Measurements from ENCODE around the gene UNC13D. TPM values are rescaled to one million over a fixed set of nuclear protein-coding genes. Genes with fewer than 3 reads are reported as not detected.
"Not testable (repeated sequence)": the region's sequence is repeated elsewhere in the genome, so short reads cannot be mapped to it uniquely, and the experiment has no call there.

The UNC13D gene
- 5.4 TPM for polyA plus RNA-seq (ENCODE audit: insufficient read length)
- long read RNA-seq, donor 1 = 0 reads
- long read RNA-seq, donor 2 = 0 reads
- long read RNA-seq, donor 3 = 0 reads
- long read RNA-seq, donor 4 = 0 reads
- long read RNA-seq, donor 5 = 0 reads
- long read RNA-seq, donor 6 = 0 reads
- long read RNA-seq, donor 7, partial matches to known transcripts = 0 of 1 reads
- long read RNA-seq, donor 7, other reads (novel, unspliced or antisense) = 0 of 1 reads
- long read RNA-seq, donor 8 = 0 reads

- DNase-seq = no peak
Measured at GRCh38 chr17:75843577-75844529, at the start of gene UNC13D. Gene UNC13D (minus strand): TSS chr17:75844404. CDS start chr17:75844337, 67 bp downstream.

- no peak for DNase-seq
Measured at GRCh38 chr17:75893305-75894048, 49.3 kb upstream of the UNC13D start.

DNA sequence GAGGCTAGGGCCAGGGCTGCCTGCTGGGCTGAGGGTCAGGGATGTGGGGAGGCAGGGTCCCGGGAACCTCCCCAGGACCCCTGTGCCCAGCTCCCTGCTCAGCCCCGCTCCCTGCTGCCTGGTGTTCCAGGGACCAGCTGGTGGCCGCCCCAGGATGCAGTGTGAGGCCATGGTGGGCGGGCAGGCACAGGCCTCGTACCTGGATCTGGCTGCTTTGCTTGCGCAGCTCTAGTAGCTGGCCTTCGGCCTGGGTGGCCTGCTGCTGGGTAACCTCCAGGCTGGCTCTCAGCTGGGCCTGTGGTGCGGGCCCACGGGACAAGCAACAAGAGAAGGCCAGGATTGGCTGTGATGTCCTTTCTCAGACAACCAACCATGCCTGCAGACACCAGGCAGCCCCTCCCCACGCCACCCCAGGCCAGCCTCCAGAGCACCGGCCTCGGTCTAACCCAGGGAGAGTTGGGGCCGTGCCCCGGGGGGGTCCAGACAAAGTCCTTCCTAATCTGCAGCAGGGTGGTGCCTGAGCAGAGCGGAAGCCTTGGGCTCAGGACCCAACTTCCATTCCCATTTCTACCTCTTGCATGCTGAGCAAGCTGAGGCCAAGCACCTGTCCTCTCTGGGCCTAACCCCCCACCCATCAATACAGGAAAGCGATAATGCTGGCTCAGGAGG, 48.5 kb upstream of the UNC13D start:
- DNase-seq = no peak

GRCh38 chr17:75891605-75892555, 47.7 kb upstream of the UNC13D start:
- DNase-seq = no peak

- DNase-seq = no peak
Measured at GRCh38 chr17:75891022-75891604, 46.9 kb upstream of the UNC13D start.

GRCh38 chr17:75889454-75889853, 45.2 kb upstream of the UNC13D start:
- DNase-seq = no peak

- no peak for DNase-seq
Measured at GRCh38 chr17:75888484-75888883, 44.3 kb upstream of the UNC13D start.

- DNase-seq = not testable (repeated sequence)
Measured at GRCh38 chr17:75885860-75886259, 41.7 kb upstream of the UNC13D start.

GRCh38 chr17:75885431-75885830, 41.2 kb upstream of the UNC13D start:
- no peak for DNase-seq

- no peak for DNase-seq
Measured at GRCh38 chr17:75881678-75882454, 37.7 kb upstream of the UNC13D start.

GRCh38 chr17:75880266-75880665, 36.1 kb upstream of the UNC13D start:
- DNase-seq = no peak

GRCh38 chr17:75878174-75878998, 34.2 kb upstream of the UNC13D start, which contains the start of gene TRIM47:
Gene TRIM47 (minus strand): TSS chr17:75878581. CDS start chr17:75878548, 33 bp downstream.
- DNase-seq = no peak

- no peak for DNase-seq
Measured at GRCh38 chr17:75877752-75878173, 33.6 kb upstream of the UNC13D start.

DNA sequence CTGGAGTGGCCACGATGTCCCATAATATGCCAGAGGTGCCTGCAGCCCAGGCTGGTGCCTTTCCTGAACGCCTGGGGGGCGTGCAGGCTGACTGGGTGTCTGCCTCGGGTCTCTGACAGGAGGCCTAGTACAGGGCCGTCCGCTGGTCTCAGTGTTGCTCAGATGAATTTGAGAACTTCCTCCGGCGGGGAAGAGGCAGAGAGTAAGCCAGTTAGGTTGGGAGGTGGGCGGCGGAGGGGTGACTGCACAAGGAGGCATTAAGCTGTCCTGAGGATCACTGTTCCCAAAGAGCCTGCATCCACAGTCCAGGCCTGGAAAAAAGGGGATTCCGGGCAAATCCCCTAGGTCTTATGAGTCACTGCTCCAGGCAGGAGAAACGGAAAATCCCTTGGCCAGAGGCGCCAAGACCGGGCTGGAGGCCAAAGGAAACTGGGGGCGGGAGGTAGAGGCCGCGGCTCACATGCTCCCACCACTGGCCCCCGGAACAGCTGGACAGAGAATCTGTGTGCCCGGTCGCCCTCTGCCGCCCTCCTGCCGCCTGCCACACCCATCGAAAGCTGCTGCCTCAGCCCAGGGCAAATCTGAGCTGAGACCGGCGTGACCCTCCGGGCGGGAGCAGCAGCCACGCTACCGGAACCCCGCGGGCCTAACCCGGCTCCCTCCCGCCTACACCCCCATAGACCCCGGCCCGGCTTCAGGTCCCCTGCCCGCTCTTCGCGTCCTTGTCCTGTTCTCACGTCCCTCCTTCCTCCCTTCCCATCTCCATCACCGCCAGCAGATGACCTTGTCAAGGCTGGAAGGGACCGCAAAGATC, 32.9 kb upstream of the UNC13D start:
- DNase-seq = no peak

DNA sequence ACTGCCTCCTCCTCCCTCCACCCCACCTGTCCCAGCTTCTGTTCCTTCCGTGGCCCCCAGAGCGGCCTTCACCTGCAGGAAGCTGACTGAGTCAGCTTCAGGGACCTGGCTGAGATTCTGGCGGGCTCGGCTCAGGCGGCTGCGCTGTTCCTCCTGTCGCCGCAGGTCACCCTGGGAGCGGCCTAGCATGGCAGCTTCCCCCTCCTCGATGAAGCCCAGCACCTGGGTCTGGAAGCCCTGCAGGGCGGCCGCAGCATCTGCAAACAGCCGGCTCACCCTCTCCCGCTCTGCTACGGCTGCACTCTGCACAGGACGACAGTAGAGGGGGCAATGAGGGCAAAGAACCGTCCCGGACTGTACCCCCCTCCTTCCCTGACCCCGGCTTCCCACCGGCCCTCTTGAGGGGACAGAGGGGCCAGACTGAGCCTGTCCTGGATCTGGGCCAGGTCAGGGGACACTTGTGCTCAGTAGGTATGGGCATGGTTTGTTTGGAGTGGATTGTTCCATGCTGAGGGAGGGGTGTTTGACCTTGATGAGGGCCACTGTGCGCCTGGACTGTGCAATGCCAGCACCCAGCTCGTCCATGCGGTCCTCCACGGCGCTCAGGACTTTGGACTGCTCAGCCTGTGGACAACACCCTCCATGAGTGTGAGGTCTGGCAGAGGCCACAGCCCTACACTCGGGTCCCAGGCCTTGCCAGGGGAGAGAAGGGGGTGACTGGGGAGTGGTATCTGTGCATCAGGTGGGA, 32.2 kb upstream of the UNC13D start:
- no peak for DNase-seq

- DNase-seq = no peak
Measured at GRCh38 chr17:75875940-75876189, 31.7 kb upstream of the UNC13D start.
